SU-DHL-6 (cell line): ENCODE data around the gene CCDC15.

ENCODE experiments used
- H2AFZ ChIP-seq: fragments of 200-600 bp; sonication (generic); 2 replicates; pipeline ENCODE4 v1.6.1; 2014; ENCODE audit warnings: low read depth, mild to moderate bottlenecking, moderate library complexity, mixed read lengths, antibody characterized with exemption, low read length; ENCODE audit not compliant: severe bottlenecking
- H3F3A ChIP-seq: fragments of 200-600 bp; shearing (Covaris generic); 2 replicates; pipeline ENCODE4 v1.6.0; 2016; ENCODE audit warnings: antibody characterized with exemption, mild to moderate bottlenecking; ENCODE audit not compliant: insufficient read depth
- H3K27ac ChIP-seq: fragments of 200-600 bp; sonication (generic); 2 replicates; pipeline ENCODE4 v1.5.1; 2016; ENCODE audit warnings: low read depth, mild to moderate bottlenecking, low read length, moderate library complexity, mixed read lengths
- H3K27me3 ChIP-seq: fragments of 200-600 bp; sonication (generic), shearing (Covaris generic); 2 replicates; pipeline ENCODE4 v1.6.0; 2014; ENCODE audit warnings: mild to moderate bottlenecking, low read length
- H3K36me3 ChIP-seq: fragments of 200-600 bp; sonication (generic); 2 replicates; pipeline ENCODE4 v1.6.1; 2014; ENCODE audit warnings: mild to moderate bottlenecking, low read length, mixed read lengths
- H3K4me2 ChIP-seq: fragments of 300-600, 200-600 bp; shearing (Covaris generic), sonication (generic); 2 replicates; pipeline ENCODE4 v1.6.0; 2014; ENCODE audit warnings: low read length, low read depth, mild to moderate bottlenecking; ENCODE audit not compliant: poor library complexity, severe bottlenecking
- H3K4me3 ChIP-seq: fragments of 200-600 bp; sonication (generic); 2 replicates; pipeline ENCODE4 v1.5.1; 2014; ENCODE audit warnings: antibody characterized with exemption, low read length, mild to moderate bottlenecking, mixed read lengths; ENCODE audit not compliant: insufficient read depth, poor library complexity, severe bottlenecking
- H3K79me2 ChIP-seq: fragments of 200-600 bp; sonication (generic); 2 replicates; pipeline ENCODE4 v1.6.1; 2014; ENCODE audit warnings: mild to moderate bottlenecking, low read length, moderate library complexity; ENCODE audit not compliant: insufficient read depth
- H3K9ac ChIP-seq: fragments of 200-600 bp; sonication (generic); 2 replicates; pipeline ENCODE4 v1.7.0; 2014; ENCODE audit warnings: mild to moderate bottlenecking, low read length
- H3K9me2 ChIP-seq: fragments of 200-600 bp; sonication (generic); replicated peaks from 2 replicates; pipeline ENCODE4 v1.6.1; 2014; ENCODE audit warnings: low read length; ENCODE audit not compliant: insufficient read depth
- H3K9me3 ChIP-seq: fragments of 200-600 bp; sonication (generic); 2 replicates; pipeline ENCODE4 v1.6.1; 2014; ENCODE audit warnings: low read length, mixed read lengths; ENCODE audit not compliant: insufficient read depth
- H4K20me1 ChIP-seq: fragments of 200-600 bp; sonication (generic); 2 replicates; pipeline ENCODE4 v1.6.1; 2014; ENCODE audit warnings: low read depth, mild to moderate bottlenecking, antibody characterized with exemption, low read length, moderate library complexity, mixed read lengths
- CTCF ChIP-seq: fragments of 200-600 bp; sonication (generic); IDR thresholded peaks from one replicate; pipeline ENCODE4 v1.5.1; 2017; ENCODE audit warnings: antibody characterized with exemption, mild to moderate bottlenecking, low read length, moderate library complexity; ENCODE audit not compliant: insufficient read depth, poor library complexity, severe bottlenecking
- EZH2phosphoT487 ChIP-seq: fragments of 200-600 bp; sonication (generic), shearing (Covaris generic); conservative IDR thresholded peaks from 2 replicates; pipeline ENCODE4 v1.6.1; 2018; ENCODE audit warnings: mild to moderate bottlenecking, antibody characterized with exemption, low read length, moderate library complexity, mixed read lengths

Gene CCDC15

DNA sequence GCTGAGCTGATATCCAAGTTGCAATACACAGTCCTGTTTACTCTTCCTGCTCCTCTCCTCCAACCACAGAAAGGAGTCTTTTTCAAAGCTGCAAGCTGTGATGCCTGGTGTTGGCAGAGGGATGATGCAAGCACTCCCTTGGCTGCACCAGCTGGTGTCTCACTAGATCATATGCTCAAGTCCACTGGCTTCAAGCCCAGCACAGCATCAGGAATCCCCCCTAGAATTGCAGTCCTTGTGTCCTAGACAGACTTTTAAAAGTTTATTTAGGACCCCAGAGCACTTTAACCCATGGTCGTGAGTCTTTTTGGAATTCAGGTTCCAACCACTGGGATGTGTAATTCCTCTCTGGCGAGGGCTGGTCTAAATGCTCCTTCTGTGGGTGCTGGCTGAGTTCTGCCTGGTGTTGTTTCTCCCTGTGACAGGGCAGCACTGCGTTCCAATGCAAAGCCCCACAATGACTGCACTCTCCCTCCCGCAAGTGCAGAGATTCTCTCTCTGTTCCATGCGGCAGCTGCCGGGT lies 36.8 kb upstream of the CCDC15 start:
- Histone ChIP-seq H3K4me3 (no peak overlapping the region), H3K27me3 (no peaks in the 10 kb centered on the region), H3K27ac (no peak overlapping the region), H3K79me2 (no peaks in the 10 kb centered on the region), H3K9ac (no peak overlapping the region), H3K4me2 (no peak overlapping the region), H3F3A (no peaks in the 10 kb centered on the region), H3K9me2 (no peaks in the 10 kb centered on the region), H2AFZ (no peak overlapping the region), H4K20me1 (no peaks in the 10 kb centered on the region), H3K36me3 (no peaks in the 10 kb centered on the region), H3K9me3 (no peaks in the 10 kb centered on the region)
- TF ChIP-seq EZH2phosphoT487 (no peak), CTCF (no peak)

GRCh38 chr11:124918950-124919349 lies 35.1 kb upstream of the CCDC15 start, which contains the start of gene HEPN1:
HEPN1 (plus strand) TSS chr11:124919250.
- H3K27me3 ChIP-seq: no peaks in the 10 kb centered on the region
- H3K4me2 ChIP-seq: no peak within 1 kb of the TSS
- H3K79me2 ChIP-seq: no peaks in the 10 kb centered on the region
- no peaks in the 10 kb centered on the region for H3K9me2 ChIP-seq
- H4K20me1 ChIP-seq: no peaks in the 10 kb centered on the region
- H3K36me3 ChIP-seq: no peaks in the 10 kb centered on the region
- no peaks in the 10 kb centered on the region for H3F3A ChIP-seq
- TF ChIP-seq EZH2phosphoT487 (no peak), CTCF (no peak)
- H3K4me3 ChIP-seq: no peak within 1 kb of the TSS
- no peaks in the 10 kb centered on the region for H3K9me3 ChIP-seq
- H3K27ac ChIP-seq: no peak within 1 kb of the TSS
- no peak within 1 kb of the TSS for H2AFZ ChIP-seq
- no peak within 1 kb of the TSS for H3K9ac ChIP-seq

- Histone ChIP-seq H2AFZ (no peak overlapping the region), H3K79me2 (no peaks in the 10 kb centered on the region), H3K4me2 (no peak overlapping the region), H3K27ac (no peak overlapping the region), H3K4me3 (no peak overlapping the region), H3K9me3 (no peaks in the 10 kb centered on the region), H3K9me2 (no peaks in the 10 kb centered on the region), H4K20me1 (no peaks in the 10 kb centered on the region), H3K9ac (no peak overlapping the region), H3F3A (no peaks in the 10 kb centered on the region), H3K36me3 (no peaks in the 10 kb centered on the region), H3K27me3 (no peaks in the 10 kb centered on the region)
- TF ChIP-seq EZH2phosphoT487: no peak
- no peak for TF ChIP-seq CTCF
These were observed 34.1 kb upstream of the CCDC15 start for GRCh38 chr11:124919898-124920297.
